Activated CD4-positive, CD25-positive, alpha-beta regulatory T cell treated with anti-CD3 and anti-CD28 coated beads, Interleukin-2, amount 50 U/mL, for 72 hours (primary cell): Measurements from ENCODE around the gene DPH6.

Experiments
- DNase-seq: peaks from one replicate; pipeline ENCODE4 v3.0.0; 2021

DPH6 gene

GRCh38 chr15:35325374-35325941, 220.5 kb downstream of the DPH6 start:
- no peak for DNase-seq

- no peak for DNase-seq
Measured at GRCh38 chr15:35323141-35323540, 222.8 kb downstream of the DPH6 start.

GRCh38 chr15:35321926-35322325, 224.0 kb downstream of the DPH6 start:
- DNase-seq: no peak

- DNase-seq: no peak
Measured at GRCh38 chr15:35320911-35321310, 225.1 kb downstream of the DPH6 start.
